GM12873 (cell line): ENCODE data around the gene LIPA.

Source experiments
- CTCF ChIP-seq: IDR thresholded peaks from 2 replicates; pipeline ENCODE4 v1.5.1; 2012; ENCODE audit warnings: low read depth, mild to moderate bottlenecking, moderate library complexity, low read length, control low read depth; ENCODE audit not compliant: insufficient read depth; ENCODE audit errors: missing control alignments

LIPA gene

DNA sequence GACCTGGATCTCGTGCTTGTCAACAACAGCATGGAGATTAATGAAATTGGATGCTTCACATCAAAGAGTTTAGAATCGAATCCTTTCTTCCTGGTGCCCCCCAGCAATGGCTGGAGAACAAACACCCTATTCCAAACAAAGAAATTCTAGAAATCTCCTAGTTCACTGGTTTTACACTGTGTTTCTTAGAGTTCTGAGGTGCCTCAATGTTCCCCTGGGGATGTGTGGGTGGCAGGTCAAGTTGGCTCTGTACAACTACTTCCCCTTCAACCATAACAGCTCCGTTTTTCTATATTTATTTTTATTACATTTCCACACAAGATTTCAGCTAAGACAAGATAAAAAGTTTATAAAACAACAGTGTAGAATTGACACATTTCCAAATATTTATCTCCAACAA lies 66.9 kb downstream of the LIPA start:
- TF ChIP-seq CTCF = no peak

DNA sequence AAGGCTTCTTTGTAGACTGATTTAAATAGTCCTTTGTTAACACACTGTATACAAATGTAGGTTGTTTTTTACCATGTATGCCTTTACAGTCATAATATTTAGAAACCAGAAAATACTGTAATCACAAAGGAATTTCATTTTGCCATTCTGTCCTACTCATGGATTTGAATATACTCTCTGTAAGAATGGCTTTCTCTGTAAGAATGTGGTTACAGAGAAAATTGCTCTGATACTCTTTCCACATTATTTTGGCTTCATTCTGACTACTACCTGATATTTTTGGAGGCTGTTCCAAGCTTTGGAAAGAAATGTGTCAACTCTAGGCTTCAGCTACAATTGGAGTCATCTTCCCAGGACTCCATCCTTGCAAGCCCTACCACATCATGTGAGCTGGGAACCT lies 68.0 kb downstream of the LIPA start:
- no peak for TF ChIP-seq CTCF

- TF ChIP-seq CTCF = no peak
Measured at GRCh38 chr10:89182894-89183293, 68.7 kb downstream of the LIPA start.

DNA sequence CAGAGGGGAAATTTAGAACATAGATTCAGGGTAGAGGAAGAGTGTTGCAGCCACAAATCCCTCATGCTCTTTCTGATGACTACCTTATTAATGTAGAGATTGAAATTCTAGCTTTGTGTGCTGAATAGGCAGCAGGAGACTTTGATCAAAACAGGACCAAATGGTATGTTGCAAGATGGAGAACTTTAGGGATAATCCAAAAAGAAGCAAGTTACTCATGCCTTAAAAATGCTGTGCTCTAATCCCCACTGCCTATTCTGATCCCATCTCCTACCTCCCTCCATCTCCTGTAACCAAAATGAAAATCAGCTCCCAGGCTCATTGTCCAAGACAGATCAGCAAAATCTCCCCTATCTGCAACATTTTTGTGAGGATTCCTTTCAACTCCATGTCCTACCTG lies 75.8 kb downstream of the LIPA start:
- no peak for TF ChIP-seq CTCF

DNA sequence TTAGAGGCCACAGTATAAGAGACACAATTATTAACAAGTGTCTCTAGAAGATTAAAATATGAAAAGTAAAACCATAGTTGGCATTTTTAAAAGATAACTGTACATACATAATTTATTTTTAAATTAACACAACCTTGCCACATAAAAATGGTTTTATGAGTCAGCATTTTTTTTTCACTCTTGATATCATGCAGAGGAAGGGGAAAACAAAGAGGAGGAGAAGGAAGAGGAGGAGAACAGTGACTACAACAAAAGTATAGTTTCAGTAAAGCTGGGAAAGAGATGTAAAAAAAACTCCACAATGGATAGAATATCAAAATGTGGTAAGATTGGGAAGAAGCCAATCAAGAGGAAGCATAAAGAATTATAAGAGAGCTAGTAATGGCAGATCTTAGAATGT lies 78.5 kb downstream of the LIPA start:
- no peak for TF ChIP-seq CTCF

- TF ChIP-seq CTCF = no peak
Measured at GRCh38 chr10:89171996-89172395, 79.6 kb downstream of the LIPA start.

GRCh38 chr10:89171263-89171872 lies 80.2 kb downstream of the LIPA start:
- TF ChIP-seq CTCF = no peak
